Gastrocnemius medialis (tissue), 4 donors: Measurements from ENCODE around the gene PIP4P1. TPM values are rescaled to one million over a fixed set of nuclear protein-coding genes. Genes with fewer than 3 reads are reported as not detected.
"Not testable (repeated sequence)": the region's sequence is repeated elsewhere in the genome, so short reads cannot be mapped to it uniquely, and the experiment has no call there.

Experiments
- ATAC-seq, 2 donors: fragments of 150-250 bp; one replicate each; pipeline ENCODE4 v1.9.1; 2016
- DNase-seq, 2 donors: peaks; one replicate each; pipeline ENCODE4 v3.0.0-alpha.2; 2019
- H3K27ac ChIP-seq, 4 donors: fragments of 200-600 bp; sonication (generic); 1 replicate in 1 of 4; 2 replicates in 3 of 4; pipeline ENCODE4 v1.5.1; 2016 to 2018; ENCODE audit warnings: mild to moderate bottlenecking in 2 of 4, moderate library complexity in 1 of 4
- H3K27me3 ChIP-seq, 3 donors: fragments of 200-600 bp; sonication (generic) in 2 of 3; 1 replicate in 1 of 3; 2 replicates in 2 of 3; pipeline versions ENCODE4 v1.5.1 to v1.6.0; 2016 to 2019; ENCODE audit warnings: mild to moderate bottlenecking in 1 of 3, moderate library complexity in 1 of 3
- H3K36me3 ChIP-seq, 2 donors: fragments of 200-600 bp; sonication (generic) in 1 of 2; one replicate each; pipeline ENCODE4 v1.5.1; 2017 to 2018
- H3K4me1 ChIP-seq, 2 donors: fragments of 200-600 bp; sonication (generic) in 1 of 2; one replicate each; pipeline ENCODE4 v1.5.1; 2016 to 2017; ENCODE audit warnings: mild to moderate bottlenecking in 2 of 2
- H3K4me3 ChIP-seq, 4 donors: fragments of 200-600 bp; sonication (generic) in 3 of 4; 1 replicate in 1 of 4; 2 replicates in 3 of 4; pipeline ENCODE4 v1.5.1; 2016 to 2019; ENCODE audit warnings: mild to moderate bottlenecking in 2 of 4
- H3K9me3 ChIP-seq, 3 donors: fragments of 200-600 bp; sonication (generic) in 2 of 3; 1 replicate in 1 of 3; 2 replicates in 2 of 3; pipeline ENCODE4 v1.5.1; 2016 to 2019
- CTCF ChIP-seq, 5 experiments: fragments of 450-650 bp in 3 of 5; fragments of 200-600 bp in 2 of 5; sonication (generic) in 2 of 5; IDR thresholded peaks in 4 of 5; conservative IDR thresholded peaks in 1 of 5; 1 replicate in 4 of 5; 2 replicates in 1 of 5; pipeline ENCODE4 v1.5.1; 2016 to 2019; ENCODE audit warnings: antibody characterized with exemption in 5 of 5, mild to moderate bottlenecking in 3 of 5, moderate library complexity in 3 of 5
- POLR2A ChIP-seq, 2 donors: fragments of 450-650 bp; IDR thresholded peaks; one replicate each; pipeline ENCODE4 v1.6.1; 2017; ENCODE audit warnings: antibody characterized with exemption in 2 of 2, mild to moderate bottlenecking in 2 of 2, moderate library complexity in 2 of 2
- in situ Hi-C, 4 donors: fragments of 200-750 bp; cut with MboI; loops; one replicate each; pipeline versions ENCODE4 v1.15.0 to v1.8.0; 2017; ENCODE audit warnings: low sequenced_read_pairs in 4 of 4
- intact Hi-C: fragments of 100-400 bp; cut with DNase I; formaldehyde crosslinking; loops from one replicate; pipeline ENCODE4 v1.15.1; 2023; ENCODE audit warnings: low total_unique reads
- total RNA-seq, 4 donors: library from RNA; depleted of rRNA; stranded (reverse); fragments of >200 nt; gene quantifications; one replicate each; pipeline versions ENCODE4 v1.1.0 to v1.2.3, GENCODE V29; 2016

PIP4P1 gene
- 10 to 100 TPM; 18.8 to 38.5 (median 21.7) TPM for total RNA-seq

DNA sequence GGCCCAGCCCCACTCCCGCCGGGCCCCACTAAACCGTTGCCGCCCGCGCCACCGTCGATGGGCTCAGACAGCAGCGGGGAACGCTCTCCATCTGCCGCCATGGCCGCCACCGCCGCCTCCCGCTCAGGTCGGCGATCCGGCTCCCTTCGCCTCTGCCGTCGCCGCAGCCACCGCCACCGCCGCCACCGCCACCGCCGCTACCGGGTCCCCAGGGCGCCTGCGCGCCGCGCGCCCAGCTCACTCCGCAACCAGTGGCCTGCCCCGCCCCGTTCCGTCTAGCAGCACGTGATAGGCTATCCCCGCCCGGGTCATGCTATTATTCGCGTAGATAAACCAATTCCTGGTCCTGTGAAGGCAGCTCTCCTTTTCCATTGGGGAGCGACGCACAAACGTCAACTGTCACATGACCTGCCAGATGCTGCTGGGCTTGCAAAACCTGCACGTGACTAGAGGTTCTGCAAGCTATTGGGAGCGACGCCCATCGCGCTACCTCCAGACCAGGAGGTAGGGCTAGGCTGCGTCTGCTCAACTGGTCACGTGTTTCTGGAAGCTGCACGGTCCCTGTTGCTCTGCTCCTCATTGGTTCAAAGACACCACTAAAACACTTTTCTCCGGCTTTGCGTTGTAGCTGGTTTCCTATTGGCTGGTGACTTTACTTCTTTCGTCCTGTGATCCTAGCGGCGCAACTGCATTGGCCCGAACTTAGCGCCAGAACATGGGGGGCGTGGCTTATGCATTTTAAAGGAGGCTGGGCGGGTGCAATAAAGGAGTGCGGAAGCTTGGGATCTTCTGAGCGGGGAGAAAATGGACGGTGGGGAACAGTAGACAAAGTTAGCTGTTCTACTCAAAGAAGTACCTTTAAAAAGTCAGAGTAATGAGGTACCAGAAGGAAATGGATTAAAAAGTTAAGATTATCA, at the start of gene PIP4P1:
Gene PIP4P1, minus strand, starts transcription at position 210 of the 917 bp plus-strand sequence. Its CDS starts 109 bp downstream, at position 101.
- ATAC-seq: peak; percentile 96 to 97
- in situ Hi-C loops: loop anchor here (10.0 to 25.0 kb wide), 4 partner anchors 47 to 576 kb away; partner anchors contain the start of genes CCNB1IP1 (in 3 of the 4), PARP2 (in 3 of the 4), ANG (in 1 of the 4) and NDRG2 (in 1 of the 4)
- Histone ChIP-seq H3K27ac (peak within 1 kb of the TSS; percentile 98 to 99 (median 98)), H3K4me1 (peaks cover 14 to 16% of the 10 kb centered on the region in 2 donors), H3K36me3 (peaks cover 0 to 37% of the 10 kb centered on the region in 2 donors), H3K9me3 (no peaks in the 10 kb centered on the region), H3K27me3 (no peaks in the 10 kb centered on the region), H3K4me3 (peak within 1 kb of the TSS; percentile 93 to 99 (median 96))
- TF ChIP-seq CTCF (IDR thresholded peaks at IDR 0.05 in 4 of 5, conservative IDR thresholded peaks at IDR 0.05 in 1 of 5): peak in 2 of 5 experiments; percentile 20 to 39
- TF ChIP-seq POLR2A (IDR thresholded peaks at IDR 0.05): peak; percentile 97 to 99
- intact Hi-C loops: loop anchor here (1.0 to 2.0 kb wide), 3 partner anchors 118 to 578 kb away; partner anchors contain the start of gene PARP2
- DNase-seq: peak; percentile 100

DNA sequence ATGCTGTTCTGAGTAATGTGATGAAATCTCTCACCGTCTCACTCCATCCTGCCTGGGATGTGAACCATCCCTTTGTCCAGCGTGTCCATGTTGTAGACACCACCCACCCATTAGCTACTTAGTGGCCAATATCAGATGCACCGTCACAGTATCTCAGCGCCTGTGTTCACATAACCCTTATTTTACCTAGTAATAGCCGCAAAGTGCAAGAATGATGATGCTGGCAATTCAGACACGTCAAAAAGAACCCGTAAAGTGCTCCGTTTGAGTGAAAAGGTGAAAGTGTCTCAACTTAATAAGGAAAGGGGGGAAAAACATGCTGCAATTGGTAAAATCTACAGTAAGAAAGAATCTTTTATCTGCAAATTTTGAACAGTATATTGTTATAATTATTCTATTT, 47.1 kb upstream of the PIP4P1 start:
- in situ Hi-C loops (no loop called here), intact Hi-C loops (no loop called here)
- Histone ChIP-seq H3K4me1 (no peaks in the 10 kb centered on the region), H3K4me3 (no peak overlapping the region), H3K9me3 (no peaks in the 10 kb centered on the region), H3K27me3 (no peaks in the 10 kb centered on the region), H3K36me3 (no peaks in the 10 kb centered on the region), H3K27ac (no peak overlapping the region)
- DNase-seq (no peak), ATAC-seq (no peak)
- TF ChIP-seq CTCF (IDR thresholded peaks at IDR 0.05 in 4 of 5, conservative IDR thresholded peaks at IDR 0.05 in 1 of 5) (no peak), POLR2A (IDR thresholded peaks at IDR 0.05) (no peak)

DNA sequence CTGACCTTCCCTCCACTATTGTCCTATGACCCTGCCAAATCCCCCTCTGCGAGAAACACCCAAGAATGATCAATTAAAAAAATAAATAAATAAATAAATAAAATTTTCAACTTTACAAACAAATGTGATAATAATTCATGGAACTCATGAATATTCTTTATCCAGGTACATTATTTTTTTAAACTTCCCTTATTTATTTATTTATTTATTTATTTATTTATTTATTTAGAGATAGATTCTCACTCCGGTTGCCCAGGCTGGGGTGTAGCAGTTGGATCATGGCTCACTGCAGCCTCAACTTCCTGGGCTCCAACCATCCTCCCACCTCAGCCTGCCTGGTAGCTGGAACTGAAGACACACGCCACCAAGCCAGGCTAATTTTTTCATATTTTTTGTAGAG, 46.3 kb upstream of the PIP4P1 start:
- H3K4me1 ChIP-seq, H3K9me3 ChIP-seq, H3K27ac ChIP-seq, intact Hi-C loops, H3K27me3 ChIP-seq, H3K36me3 ChIP-seq, DNase-seq, in situ Hi-C loops, ATAC-seq, H3K4me3 ChIP-seq: not testable (repeated sequence)

DNA sequence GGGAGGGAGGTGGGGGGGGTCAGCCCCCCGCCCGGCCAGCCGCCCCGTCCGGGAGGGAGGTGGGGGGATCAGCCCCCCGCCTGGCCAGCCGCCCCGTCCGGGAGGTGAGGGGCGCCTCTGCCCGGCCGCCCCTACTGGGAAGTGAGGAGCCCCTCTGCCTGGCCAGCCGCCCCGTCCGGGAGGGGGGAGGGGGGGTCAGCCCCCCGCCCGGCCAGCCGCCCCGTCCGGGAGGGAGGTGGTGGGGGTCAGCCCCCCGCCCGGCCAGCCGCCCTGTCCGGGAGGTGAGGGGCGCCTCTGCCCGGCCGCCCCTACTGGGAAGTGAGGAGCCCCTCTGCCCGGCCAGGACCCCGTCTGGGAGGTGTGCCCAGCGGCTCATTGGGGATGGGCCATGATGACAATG, 45.5 kb upstream of the PIP4P1 start:
- H3K9me3 ChIP-seq, DNase-seq, H3K4me1 ChIP-seq, H3K27ac ChIP-seq, H3K4me3 ChIP-seq, intact Hi-C loops, ATAC-seq, H3K27me3 ChIP-seq, in situ Hi-C loops, H3K36me3 ChIP-seq: not testable (repeated sequence)

DNA sequence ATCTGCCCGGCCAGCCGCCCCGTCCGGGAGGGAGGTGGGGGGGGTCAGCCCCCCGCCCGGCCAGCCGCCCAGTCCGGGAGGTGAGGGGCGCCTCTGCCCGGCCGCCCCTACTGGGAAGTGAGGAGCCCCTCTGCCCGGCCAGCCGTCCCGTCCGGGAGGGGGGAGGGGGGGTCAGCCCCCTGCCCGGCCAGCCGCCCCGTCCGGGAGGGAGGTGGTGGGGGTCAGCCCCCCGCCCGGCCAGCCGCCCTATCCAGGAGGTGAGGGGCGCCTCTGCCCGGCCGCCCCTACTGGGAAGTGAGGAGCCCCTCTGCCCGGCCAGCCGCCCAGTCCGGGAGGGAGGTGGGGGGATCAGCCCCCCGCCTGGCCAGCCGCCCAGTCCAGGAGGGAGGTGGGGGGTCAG, 45.0 kb upstream of the PIP4P1 start:
- H3K27me3 ChIP-seq, ATAC-seq, H3K36me3 ChIP-seq, intact Hi-C loops, H3K4me3 ChIP-seq, DNase-seq, in situ Hi-C loops, H3K27ac ChIP-seq, H3K9me3 ChIP-seq, H3K4me1 ChIP-seq: not testable (repeated sequence)

- no peaks in the 10 kb centered on the region for H3K4me1 ChIP-seq
- ATAC-seq: no peak
- intact Hi-C loops: no loop called here
Measured at GRCh38 chr14:20503898-20504297, 42.7 kb upstream of the PIP4P1 start.

More at GRCh38 chr14:20503898-20504297, 42.7 kb upstream of the PIP4P1 start:
- TF ChIP-seq POLR2A (IDR thresholded peaks at IDR 0.05): no peak
- no peak for TF ChIP-seq CTCF (IDR thresholded peaks at IDR 0.05 in 4 of 5, conservative IDR thresholded peaks at IDR 0.05 in 1 of 5)
- H3K27me3 ChIP-seq: no peaks in the 10 kb centered on the region
- no peak overlapping the region for H3K27ac ChIP-seq
- no peaks in the 10 kb centered on the region for H3K36me3 ChIP-seq
- in situ Hi-C loops: no loop called here
- H3K9me3 ChIP-seq: no peaks in the 10 kb centered on the region
- no peak for DNase-seq
- no peak overlapping the region for H3K4me3 ChIP-seq
